ENCODE data around the gene PANX1. TPM values are rescaled to one million over a fixed set of nuclear protein-coding genes. Genes with fewer than 3 reads are reported as not detected.

PANX1 gene
- total RNA-seq, 1 experiment from 2014 or later, result 21.9 TPM

GRCh38 chr11:94140154-94140655 lies 11.6 kb downstream of the PANX1 start:
- no peaks in the 10 kb centered on the region; the same call in 1 of the 2 replicates for H4K20me1 ChIP-seq (ENCODE audit: insufficient read depth)
- no peak overlapping the region for H2AFZ ChIP-seq (ENCODE audit: low read depth, low read length, poor library complexity, severe bottlenecking)
- no peak overlapping the region for H3K4me2 ChIP-seq (ENCODE audit: low read length)
- intact Hi-C loops (cut with micrococcal nuclease), result no loop called here
- no peaks in the 10 kb centered on the region for H3K9me3 ChIP-seq (ENCODE audit: control insufficient read depth in 1 of 2, insufficient read depth in 1 of 2, low read depth in 1 of 2, low read length in 2 of 2)
- no peaks in the 10 kb centered on the region for H3K9me2 ChIP-seq (ENCODE audit: insufficient read depth)
- no peak overlapping the region for H3K27ac ChIP-seq (ENCODE audit: low read depth, low read length)
- no peak for DNase-seq (ENCODE audit: low read depth, low spot score)
- H3K27me3 ChIP-seq (ENCODE audit: insufficient read depth, low read length), result no peaks in the 10 kb centered on the region
- ChIA-PET POLR2A (no interaction called here), RAD21 (ENCODE audit: low non-redundant PET in 1 of 2, low total read pairs in 2 of 2, uncharacterized antibody in 2 of 2, unreplicated experiment in 2 of 2) (no interaction called here), CTCF (no interaction called here)
- no peak overlapping the region for H3K9ac ChIP-seq (ENCODE audit: low read length)
- ATAC-seq, result no peak
- TF ChIP-seq JUND (IDR thresholded peaks at IDR 0.05), result no peak
- no peak for TF ChIP-seq EZH2 (IDR thresholded peaks at IDR 0.05)
- TF ChIP-seq ZFX (IDR thresholded peaks at IDR 0.05), result no peak
- TF ChIP-seq CEBPB (IDR thresholded peaks at IDR 0.05; ENCODE audit: low read depth), result no peak
- TF ChIP-seq EGR1 (IDR thresholded peaks at IDR 0.05; ENCODE audit: low read depth), result no peak
- no peak for TF ChIP-seq ELF1 (IDR thresholded peaks at IDR 0.05; ENCODE audit: borderline replicate concordance, low read depth)
- no peak for TF ChIP-seq SRF (IDR thresholded peaks at IDR 0.05; ENCODE audit: low read depth)
- no peak for TF ChIP-seq ATF3 (IDR thresholded peaks at IDR 0.05)
- TF ChIP-seq ZNF274 (IDR thresholded peaks at IDR 0.05; ENCODE audit: low read depth, low read length), result no peak
- TF ChIP-seq EZH2phosphoT487 (IDR thresholded peaks at IDR 0.05; ENCODE audit: borderline replicate concordance), result no peak
- TF ChIP-seq CTCF (IDR thresholded peaks at IDR 0.05 in 2 of 3, conservative IDR thresholded peaks at IDR 0.05 in 1 of 3; ENCODE audit: borderline replicate concordance in 1 of 3, insufficient read depth in 1 of 3, low read depth in 2 of 3, low read length in 2 of 3), result no peak
- TF ChIP-seq SIN3A (IDR thresholded peaks at IDR 0.05; ENCODE audit: low read depth), result no peak
- no peak for TF ChIP-seq POLR2AphosphoS5 (IDR thresholded peaks at IDR 0.05; ENCODE audit: low read depth, low read length)
- no peak for TF ChIP-seq SP1 (IDR thresholded peaks at IDR 0.05; ENCODE audit: low read depth)
- TF ChIP-seq RAD21 (IDR thresholded peaks at IDR 0.05; ENCODE audit: low read depth), result no peak
- H3K4me3 ChIP-seq (replicated peaks in 1 of 2; ENCODE audit: low read depth in 1 of 2, low read length in 2 of 2), result no peak overlapping the region
- no TSS peak for BruUV-seq (replicated peaks)
- H3K36me3 ChIP-seq (ENCODE audit: control insufficient read depth in 1 of 2, insufficient read depth in 2 of 2, low read length in 2 of 2), result no peaks in the 10 kb centered on the region
- peaks cover 20 to 32% of the 10 kb centered on the region in 2 experiments for H3K4me1 ChIP-seq (ENCODE audit: control insufficient read depth in 1 of 2, insufficient read depth in 2 of 2, low read length in 2 of 2)
- peaks cover 89% of the 10 kb centered on the region for H3K79me2 ChIP-seq (ENCODE audit: insufficient read depth, low read length)

Measured in HCT116 (cell line).